ENCODE results near the gene ELK4. TPM values are rescaled to one million over a fixed set of nuclear protein-coding genes. Genes with fewer than 3 reads are reported as not detected.
A peak's percentile ranks its signal among the peaks of the same experiment; 100 is the strongest.

The ELK4 gene
- total and polyA plus RNA-seq, 2 of the 13 experiments (the other 11 are each of a cell fraction or from before 2014, with no cell fraction given), result 8.3 to 13.1 TPM

DNA sequence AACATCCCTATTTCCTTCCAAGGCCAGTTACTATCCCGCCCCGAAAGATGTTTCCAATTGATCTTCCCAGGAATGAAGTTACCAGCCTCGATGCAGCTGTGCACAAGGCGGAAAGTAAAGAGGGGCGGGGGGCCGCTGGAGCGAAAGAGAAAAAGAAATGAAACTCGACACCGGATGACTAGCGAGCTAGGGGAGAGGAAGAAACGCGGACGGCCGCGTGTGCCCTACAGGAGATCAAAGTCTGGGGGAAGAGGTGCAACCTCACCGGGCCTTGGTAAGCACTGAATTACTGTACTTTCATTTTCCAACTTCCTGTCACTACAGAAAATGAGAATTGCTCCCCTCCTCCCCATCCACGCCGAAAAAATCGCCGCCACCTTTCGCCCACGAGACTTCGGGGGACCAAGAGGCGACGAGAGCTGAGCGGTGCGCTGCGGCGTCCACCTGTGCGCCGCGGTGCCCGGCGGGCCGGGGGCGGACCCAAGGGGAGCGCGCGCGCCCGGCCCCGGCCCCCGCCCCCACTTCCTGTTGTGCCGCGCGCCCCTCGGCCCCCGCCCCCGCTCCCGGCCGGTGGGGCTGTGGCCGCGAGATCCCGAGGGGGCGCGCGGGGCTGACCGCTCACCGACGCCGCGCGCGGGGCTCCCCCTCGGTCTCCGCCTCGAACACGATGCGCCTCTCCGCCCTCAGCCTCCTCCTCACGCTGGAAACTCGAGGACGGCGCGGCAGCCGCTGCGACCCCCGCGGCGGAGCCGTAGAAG, 622 bp downstream of the ELK4 start (continued):
- TF ChIP-seq RXRB (CRISPR knock-in tag; IDR thresholded peaks at IDR 0.05; ENCODE audit: borderline replicate concordance) (no peak), EHMT2 (IDR thresholded peaks at IDR 0.05; ENCODE audit: borderline replicate concordance, low read depth, low read length) (no peak), ZSCAN30 (CRISPR knock-in tag; IDR thresholded peaks at IDR 0.05) (no peak), SP140L (CRISPR knock-in tag; IDR thresholded peaks at IDR 0.05; ENCODE audit: borderline replicate concordance) (no peak; the same call in 1 of the 2 replicates), ZNF780A (CRISPR knock-in tag; IDR thresholded peaks at IDR 0.05) (no peak), MBNL3 (CRISPR knock-in tag; conservative IDR thresholded peaks at IDR 0.05) (no peak), NBN (conservative IDR thresholded peaks at IDR 0.05) (no peak), NCOA1 (CRISPR knock-in tag; IDR thresholded peaks at IDR 0.05) (no peak), JUNB (CRISPR knock-in tag; IDR thresholded peaks at IDR 0.05; ENCODE audit: borderline replicate concordance) (no peak), CEBPB (IDR thresholded peaks at IDR 0.05; ENCODE audit: borderline replicate concordance, low read depth, low read length) (no peak), REPIN1 (CRISPR knock-in tag; IDR thresholded peaks at IDR 0.05; ENCODE audit: borderline replicate concordance, low read depth) (0 out of 2 replicates have a peak, but pooled peaks have one; percentile 16), ZNF782 (CRISPR knock-in tag; IDR thresholded peaks at IDR 0.05; ENCODE audit: borderline replicate concordance) (no peak), ZNF383 (CRISPR knock-in tag; IDR thresholded peaks at IDR 0.05; ENCODE audit: borderline replicate concordance) (no peak), ZNF138 (CRISPR knock-in tag; IDR thresholded peaks at IDR 0.05; ENCODE audit: low read depth) (no peak), ZMYM2 (CRISPR knock-in tag; IDR thresholded peaks at IDR 0.05) (no peak), ZNF292 (CRISPR knock-in tag; IDR thresholded peaks at IDR 0.05; ENCODE audit: borderline replicate concordance, low read depth) (no peak)
- TF ChIP-seq, protein P1, sequence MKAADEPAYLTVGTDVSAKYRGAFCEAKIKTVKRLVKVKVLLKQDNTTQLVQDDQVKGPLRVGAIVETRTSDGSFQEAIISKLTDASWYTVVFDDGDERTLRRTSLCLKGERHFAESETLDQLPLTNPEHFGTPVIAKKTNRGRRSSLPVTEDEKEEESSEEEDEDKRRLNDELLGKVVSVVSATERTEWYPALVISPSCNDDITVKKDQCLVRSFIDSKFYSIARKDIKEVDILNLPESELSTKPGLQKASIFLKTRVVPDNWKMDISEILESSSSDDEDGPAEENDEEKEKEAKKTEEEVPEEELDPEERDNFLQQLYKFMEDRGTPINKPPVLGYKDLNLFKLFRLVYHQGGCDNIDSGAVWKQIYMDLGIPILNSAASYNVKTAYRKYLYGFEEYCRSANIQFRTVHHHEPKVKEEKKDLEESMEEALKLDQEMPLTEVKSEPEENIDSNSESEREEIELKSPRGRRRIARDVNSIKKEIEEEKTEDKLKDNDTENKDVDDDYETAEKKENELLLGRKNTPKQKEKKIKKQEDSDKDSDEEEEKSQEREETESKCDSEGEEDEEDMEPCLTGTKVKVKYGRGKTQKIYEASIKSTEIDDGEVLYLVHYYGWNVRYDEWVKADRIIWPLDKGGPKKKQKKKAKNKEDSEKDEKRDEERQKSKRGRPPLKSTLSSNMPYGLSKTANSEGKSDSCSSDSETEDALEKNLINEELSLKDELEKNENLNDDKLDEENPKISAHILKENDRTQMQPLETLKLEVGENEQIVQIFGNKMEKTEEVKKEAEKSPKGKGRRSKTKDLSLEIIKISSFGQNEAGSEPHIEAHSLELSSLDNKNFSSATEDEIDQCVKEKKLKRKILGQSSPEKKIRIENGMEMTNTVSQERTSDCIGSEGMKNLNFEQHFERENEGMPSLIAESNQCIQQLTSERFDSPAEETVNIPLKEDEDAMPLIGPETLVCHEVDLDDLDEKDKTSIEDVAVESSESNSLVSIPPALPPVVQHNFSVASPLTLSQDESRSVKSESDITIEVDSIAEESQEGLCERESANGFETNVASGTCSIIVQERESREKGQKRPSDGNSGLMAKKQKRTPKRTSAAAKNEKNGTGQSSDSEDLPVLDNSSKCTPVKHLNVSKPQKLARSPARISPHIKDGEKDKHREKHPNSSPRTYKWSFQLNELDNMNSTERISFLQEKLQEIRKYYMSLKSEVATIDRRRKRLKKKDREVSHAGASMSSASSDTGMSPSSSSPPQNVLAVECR (CRISPR knock-in tag; IDR thresholded peaks at IDR 0.05; ENCODE audit: borderline replicate concordance), result peak; percentile 48; the same call in 1 of the 2 replicates
- TF ChIP-seq, protein P2, sequence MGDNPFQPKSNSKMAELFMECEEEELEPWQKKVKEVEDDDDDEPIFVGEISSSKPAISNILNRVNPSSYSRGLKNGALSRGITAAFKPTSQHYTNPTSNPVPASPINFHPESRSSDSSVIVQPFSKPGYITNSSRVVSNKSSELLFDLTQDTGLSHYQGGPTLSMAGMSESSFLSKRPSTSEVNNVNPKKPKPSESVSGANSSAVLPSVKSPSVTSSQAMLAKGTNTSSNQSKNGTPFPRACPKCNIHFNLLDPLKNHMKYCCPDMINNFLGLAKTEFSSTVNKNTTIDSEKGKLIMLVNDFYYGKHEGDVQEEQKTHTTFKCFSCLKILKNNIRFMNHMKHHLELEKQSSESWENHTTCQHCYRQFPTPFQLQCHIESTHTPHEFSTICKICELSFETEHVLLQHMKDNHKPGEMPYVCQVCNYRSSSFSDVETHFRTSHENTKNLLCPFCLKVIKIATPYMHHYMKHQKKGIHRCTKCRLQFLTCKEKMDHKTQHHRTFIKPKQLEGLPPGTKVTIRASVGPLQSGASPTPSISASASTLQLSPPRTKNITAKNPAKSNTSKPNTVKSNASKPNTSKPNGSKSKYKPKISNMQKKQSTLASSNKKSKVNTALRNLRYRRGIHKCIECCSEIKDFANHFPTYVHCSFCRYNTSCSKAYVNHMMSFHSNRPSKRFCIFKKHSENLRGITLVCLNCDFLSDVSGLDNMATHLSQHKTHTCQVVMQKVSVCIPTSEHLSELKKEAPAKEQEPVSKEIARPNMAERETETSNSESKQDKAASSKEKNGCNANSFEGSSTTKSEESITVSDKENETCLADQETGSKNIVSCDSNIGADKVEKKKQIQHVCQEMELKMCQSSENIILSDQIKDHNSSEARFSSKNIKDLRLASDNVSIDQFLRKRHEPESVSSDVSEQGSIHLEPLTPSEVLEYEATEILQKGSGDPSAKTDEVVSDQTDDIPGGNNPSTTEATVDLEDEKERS (CRISPR knock-in tag; IDR thresholded peaks at IDR 0.05), result no peak
- TF ChIP-seq, protein P3, sequence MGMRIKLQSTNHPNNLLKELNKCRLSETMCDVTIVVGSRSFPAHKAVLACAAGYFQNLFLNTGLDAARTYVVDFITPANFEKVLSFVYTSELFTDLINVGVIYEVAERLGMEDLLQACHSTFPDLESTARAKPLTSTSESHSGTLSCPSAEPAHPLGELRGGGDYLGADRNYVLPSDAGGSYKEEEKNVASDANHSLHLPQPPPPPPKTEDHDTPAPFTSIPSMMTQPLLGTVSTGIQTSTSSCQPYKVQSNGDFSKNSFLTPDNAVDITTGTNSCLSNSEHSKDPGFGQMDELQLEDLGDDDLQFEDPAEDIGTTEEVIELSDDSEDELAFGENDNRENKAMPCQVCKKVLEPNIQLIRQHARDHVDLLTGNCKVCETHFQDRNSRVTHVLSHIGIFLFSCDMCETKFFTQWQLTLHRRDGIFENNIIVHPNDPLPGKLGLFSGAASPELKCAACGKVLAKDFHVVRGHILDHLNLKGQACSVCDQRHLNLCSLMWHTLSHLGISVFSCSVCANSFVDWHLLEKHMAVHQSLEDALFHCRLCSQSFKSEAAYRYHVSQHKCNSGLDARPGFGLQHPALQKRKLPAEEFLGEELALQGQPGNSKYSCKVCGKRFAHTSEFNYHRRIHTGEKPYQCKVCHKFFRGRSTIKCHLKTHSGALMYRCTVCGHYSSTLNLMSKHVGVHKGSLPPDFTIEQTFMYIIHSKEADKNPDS (CRISPR knock-in tag; IDR thresholded peaks at IDR 0.05), result no peak
- TF ChIP-seq, protein P4, sequence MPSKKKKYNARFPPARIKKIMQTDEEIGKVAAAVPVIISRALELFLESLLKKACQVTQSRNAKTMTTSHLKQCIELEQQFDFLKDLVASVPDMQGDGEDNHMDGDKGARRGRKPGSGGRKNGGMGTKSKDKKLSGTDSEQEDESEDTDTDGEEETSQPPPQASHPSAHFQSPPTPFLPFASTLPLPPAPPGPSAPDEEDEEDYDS (CRISPR knock-in tag; IDR thresholded peaks at IDR 0.05), result peak; percentile 59; the same call in 1 of the 2 replicates
